Testis (tissue), 3 donors: Measurements from ENCODE around the gene IL1RAPL1. TPM values are rescaled to one million over a fixed set of nuclear protein-coding genes. Genes with fewer than 3 reads are reported as not detected.

Source experiments
- DNase-seq: peaks from one replicate; pipeline ENCODE4 v3.0.0-alpha.2; 2019
- H3K27ac ChIP-seq, 2 donors: fragments of 200-600 bp; sonication (generic); one replicate each; pipeline ENCODE4 v1.5.1; 2019
- H3K27me3 ChIP-seq: fragments of 200-600 bp; sonication (generic); one replicate; pipeline ENCODE4 v1.5.1; 2019
- H3K36me3 ChIP-seq: fragments of 200-600 bp; sonication (generic); one replicate; pipeline ENCODE4 v1.5.1; 2017; ENCODE audit warnings: low read depth; ENCODE audit errors: missing control alignments
- H3K4me1 ChIP-seq: fragments of 200-600 bp; sonication (generic); one replicate; pipeline ENCODE4 v1.5.1; 2019
- H3K4me3 ChIP-seq, 2 donors: fragments of 200-600 bp; sonication (generic); one replicate each; pipeline ENCODE4 v1.5.1; 2017 to 2019
- H3K9me3 ChIP-seq: fragments of 200-600 bp; sonication (generic); one replicate; pipeline ENCODE4 v1.5.1; 2017
- CTCF ChIP-seq, 3 experiments: fragments of 450-650 bp in 2 of 3; fragments of 200-600 bp in 1 of 3; sonication (generic) in 1 of 3; IDR thresholded peaks; one replicate each; pipeline ENCODE4 v1.5.1; 2016 to 2019; ENCODE audit warnings: antibody characterized with exemption in 3 of 3, mild to moderate bottlenecking in 2 of 3, moderate library complexity in 1 of 3
- POLR2A ChIP-seq: fragments of 450-650 bp; IDR thresholded peaks from one replicate; pipeline ENCODE4 v1.6.1; 2017; ENCODE audit warnings: antibody characterized with exemption, mild to moderate bottlenecking, moderate library complexity
- WGBS, 2 donors: methylation state at CpG; one replicate each; pipeline ENCODE4 v1.1.5; 2018; 5-methylcytosine and 5-hydroxymethylcytosine counted together
- intact Hi-C: fragments of 100-400 bp; cut with DNase I; formaldehyde crosslinking; loops from one replicate; pipeline ENCODE4 v1.15.1; 2023; ENCODE audit warnings: low total_unique reads
- polyA plus RNA-seq: library from polyadenylated mRNA; stranded (reverse); fragments of 350-450 nt; fragmentation: Illumina TruSeq; extraction: RNeasy Lipid Tissue Mini Kit (QIAGEN cat#74804); gene quantifications from one replicate; pipeline ENCODE4 v1.2.3, GENCODE V29; 2014; ENCODE audit warnings: low read depth, low replicate concordance; ENCODE audit not compliant: insufficient read depth
- total RNA-seq, 2 donors: library from RNA; depleted of rRNA; stranded (reverse); fragments of >200 nt; gene quantifications; one replicate each; pipeline ENCODE4 v1.2.3, GENCODE V29; 2016

The IL1RAPL1 gene
- total and polyA plus RNA-seq, 3 donors from 2014 or later: 0.13 to 0.94 (median 0.93) TPM

- Histone ChIP-seq H3K27ac (no peak overlapping the region), H3K27me3 (no peaks in the 10 kb centered on the region), H3K4me3 (no peak overlapping the region), H3K9me3 (no peaks in the 10 kb centered on the region), H3K4me1 (no peaks in the 10 kb centered on the region), H3K36me3 (no peaks in the 10 kb centered on the region)
- intact Hi-C loops: no loop called here
- no peak for DNase-seq
- WGBS, 2 donors: 81 to 95% methylated on average over 3 of the region's 3 CpGs
- no peak for TF ChIP-seq CTCF (IDR thresholded peaks at IDR 0.05)
These were observed 8.1 kb downstream of the IL1RAPL1 start for GRCh38 chrX:28595346-28595745.

- Histone ChIP-seq H3K9me3 (no peaks in the 10 kb centered on the region), H3K36me3 (no peaks in the 10 kb centered on the region), H3K4me1 (no peaks in the 10 kb centered on the region), H3K27me3 (no peaks in the 10 kb centered on the region), H3K4me3 (no peak overlapping the region), H3K27ac (no peak overlapping the region)
- intact Hi-C loops: no loop called here
- TF ChIP-seq CTCF (IDR thresholded peaks at IDR 0.05): no peak
- TF ChIP-seq POLR2A: no peak
- no peak for DNase-seq
- 88 to 89% methylated on average over 6 of the region's 6 CpGs for WGBS, 2 donors
These were observed 12.7 kb downstream of the IL1RAPL1 start for GRCh38 chrX:28599957-28600356.

GRCh38 chrX:28609003-28609402 is 21.8 kb downstream of the IL1RAPL1 start:
- Histone ChIP-seq H3K9me3 (no peaks in the 10 kb centered on the region), H3K4me1 (no peaks in the 10 kb centered on the region), H3K36me3 (no peaks in the 10 kb centered on the region), H3K4me3 (no peak overlapping the region), H3K27me3 (no peaks in the 10 kb centered on the region), H3K27ac (no peak overlapping the region)
- intact Hi-C loops: no loop called here
- 90 to 92% methylated on average over 2 of the region's 2 CpGs for WGBS, 2 donors
- DNase-seq: no peak
- TF ChIP-seq CTCF (IDR thresholded peaks at IDR 0.05): no peak
- no peak for TF ChIP-seq POLR2A

- H3K4me1 ChIP-seq: no peaks in the 10 kb centered on the region
- no peak for DNase-seq
- H3K27ac ChIP-seq: no peak overlapping the region
- no peaks in the 10 kb centered on the region for H3K9me3 ChIP-seq
- intact Hi-C loops: no loop called here
- TF ChIP-seq POLR2A (no peak), CTCF (IDR thresholded peaks at IDR 0.05) (no peak)
- H3K36me3 ChIP-seq: no peaks in the 10 kb centered on the region
- 86 to 92% methylated on average over 4 to 5 of the region's 5 CpGs for WGBS, 2 donors
- no peak overlapping the region for H3K4me3 ChIP-seq
- no peaks in the 10 kb centered on the region for H3K27me3 ChIP-seq
These were observed 22.8 kb downstream of the IL1RAPL1 start for GRCh38 chrX:28609917-28610613.

- no peak for TF ChIP-seq POLR2A
- TF ChIP-seq CTCF (IDR thresholded peaks at IDR 0.05): no peak
- Histone ChIP-seq H3K27ac (no peak overlapping the region), H3K4me3 (no peak overlapping the region), H3K4me1 (no peaks in the 10 kb centered on the region), H3K9me3 (no peaks in the 10 kb centered on the region), H3K27me3 (no peaks in the 10 kb centered on the region), H3K36me3 (no peaks in the 10 kb centered on the region)
- WGBS, 2 donors: 91 to 94% methylated on average over 4 of the region's 4 CpGs
- DNase-seq: no peak
- intact Hi-C loops: no loop called here
These were observed 23.5 kb downstream of the IL1RAPL1 start for GRCh38 chrX:28610746-28611145.
